Renal pelvis (tissue), 4 donors: ENCODE results near the gene SUPT3H. TPM values are rescaled to one million over a fixed set of nuclear protein-coding genes. Genes with fewer than 3 reads are reported as not detected.

Experiments
- DNase-seq: peaks from one replicate; pipeline ENCODE4 v3.0.0-alpha.2; 2013
- polyA plus RNA-seq, 3 donors: library from polyadenylated mRNA; unstranded; fragments of 120-200 nt; gene quantifications; one replicate each; pipeline ENCODE4 v1.2.1, GENCODE V29; 2013; ENCODE audit not compliant: insufficient read length in 3 of 3

Gene SUPT3H
- polyA plus RNA-seq, 3 donors, result 22.0 to 25.0 (median 24.1) TPM

DNA sequence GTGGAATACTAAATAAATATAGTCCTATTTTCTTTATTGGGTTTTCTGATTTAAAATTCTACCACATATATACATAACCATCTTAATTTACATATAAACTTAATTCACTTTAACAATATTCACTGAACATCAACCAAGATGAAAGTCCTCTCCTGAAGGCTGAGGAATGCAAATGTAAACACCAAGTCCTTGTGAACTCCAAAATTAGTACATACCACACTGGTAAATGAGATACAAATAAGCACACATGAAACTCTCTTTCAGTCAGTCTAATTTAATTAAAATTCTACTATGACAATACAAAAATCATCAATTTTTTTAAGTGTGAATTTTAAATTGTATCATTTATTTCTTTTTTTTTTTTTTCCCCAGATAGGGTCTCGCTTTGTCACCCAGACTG is 254.7 kb downstream of the SUPT3H start:
- DNase-seq, result no peak

DNA sequence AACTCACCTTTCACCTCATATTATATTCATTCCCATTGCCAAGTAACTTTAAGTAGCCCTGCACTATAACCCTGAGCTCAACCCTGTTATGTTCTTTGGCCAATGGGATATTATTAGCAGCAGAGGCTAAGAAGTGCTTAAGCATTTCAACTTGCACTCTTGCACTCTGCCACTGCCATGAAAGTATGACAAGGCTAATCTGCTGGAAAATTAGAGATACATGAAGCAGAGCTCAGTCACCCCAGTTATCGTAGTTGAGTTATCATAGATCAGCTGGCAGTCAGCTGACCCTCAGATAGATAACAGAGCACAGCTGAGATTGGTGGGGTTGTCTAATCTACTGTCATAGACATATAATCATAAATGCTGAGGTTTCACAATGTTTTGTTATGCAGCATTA is 259.0 kb downstream of the SUPT3H start:
- no peak for DNase-seq

DNA sequence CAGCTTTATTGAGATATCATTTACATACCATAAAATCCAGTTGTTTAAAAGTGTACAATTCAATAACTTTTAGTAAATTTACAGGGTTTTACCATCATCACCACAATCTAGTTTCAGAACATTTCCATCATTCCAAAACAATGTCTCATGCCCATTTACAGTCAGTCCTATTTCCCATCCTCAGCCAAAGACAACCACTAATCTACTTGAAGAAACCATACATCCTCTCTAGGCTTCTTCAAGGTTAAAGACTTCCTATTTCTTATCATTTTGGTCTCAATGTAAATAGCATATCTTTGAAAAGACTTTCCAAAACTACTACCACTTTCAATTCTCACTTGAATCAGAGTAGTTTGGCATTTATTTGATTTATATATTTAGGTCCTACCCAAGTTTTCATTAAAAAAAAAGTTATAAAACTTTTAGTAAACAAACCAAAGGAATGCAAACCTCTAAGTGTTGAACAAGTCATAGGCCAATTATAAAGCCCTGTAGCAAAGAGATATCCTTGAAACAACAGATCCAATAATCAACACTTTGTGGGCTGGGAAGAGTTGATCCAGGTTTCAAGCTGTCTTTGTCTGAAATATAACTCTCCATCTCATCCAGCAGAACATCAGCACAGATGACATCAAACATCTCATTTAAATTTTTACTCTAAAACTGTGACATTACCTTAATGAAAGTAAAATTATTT is 260.9 kb downstream of the SUPT3H start:
- DNase-seq, result no peak

DNA sequence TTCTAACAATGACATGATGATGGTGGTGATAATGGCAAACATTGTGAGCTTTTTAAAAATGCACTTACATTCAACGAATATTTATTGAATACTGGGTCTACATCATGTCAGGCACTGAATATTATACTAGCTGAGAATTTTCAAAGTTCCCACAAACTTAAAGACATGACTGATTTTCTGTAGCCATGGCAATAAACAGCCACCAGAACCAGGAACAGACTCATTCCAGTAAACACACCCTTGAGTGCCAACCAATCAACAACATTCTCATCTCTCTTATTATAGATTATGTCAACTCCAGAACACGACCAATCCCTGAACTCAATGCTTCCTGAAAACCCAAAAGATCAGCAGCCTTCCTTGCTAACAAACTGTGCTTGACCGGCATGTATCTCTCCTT is 262.0 kb downstream of the SUPT3H start:
- no peak for DNase-seq

DNA sequence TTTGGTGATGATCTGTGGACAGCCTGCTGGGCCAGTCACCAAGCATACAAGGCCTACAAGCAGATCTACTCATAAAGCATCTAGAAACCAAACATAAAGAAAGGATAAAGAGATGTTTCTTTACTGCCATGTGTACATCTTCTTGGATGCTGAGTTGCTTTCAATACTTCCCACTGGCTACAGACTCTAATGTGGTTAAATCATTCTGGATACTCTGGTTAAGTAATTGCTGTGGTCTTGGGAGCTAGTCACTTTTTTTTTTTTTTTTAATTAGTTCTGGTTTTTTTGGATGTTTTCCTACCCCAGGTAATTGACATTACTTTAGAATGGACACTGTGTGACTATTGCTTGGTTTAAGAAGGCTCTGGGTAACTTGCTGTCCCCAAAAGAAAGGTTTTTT is 265.0 kb downstream of the SUPT3H start:
- DNase-seq, result no peak

GRCh38 chr6:45109551-45109950 is 268.2 kb downstream of the SUPT3H start:
- no peak for DNase-seq

- no peak for DNase-seq
Measured at GRCh38 chr6:45105170-45105820, 272.4 kb downstream of the SUPT3H start.

DNA sequence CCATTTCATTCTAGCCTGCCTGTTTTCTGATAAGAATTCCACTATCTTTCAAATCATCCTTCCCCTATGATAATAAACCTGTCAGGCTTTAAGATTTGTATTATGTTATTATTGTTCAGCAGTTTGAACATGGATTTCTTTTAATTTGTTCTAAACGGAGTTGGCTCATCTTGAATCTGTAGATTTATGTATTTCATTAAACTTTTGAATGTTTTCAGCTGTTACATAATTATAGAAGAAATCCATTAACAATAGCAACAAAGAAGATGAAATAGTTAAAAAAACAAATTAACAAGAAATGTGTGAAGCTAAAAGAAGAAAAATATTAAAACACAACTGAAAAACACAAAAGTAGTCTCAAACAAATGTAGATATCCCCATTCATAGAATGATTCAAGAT is 273.3 kb downstream of the SUPT3H start:
- no peak for DNase-seq

- DNase-seq, result no peak
Measured at GRCh38 chr6:45098256-45098655, 279.5 kb downstream of the SUPT3H start.

DNA sequence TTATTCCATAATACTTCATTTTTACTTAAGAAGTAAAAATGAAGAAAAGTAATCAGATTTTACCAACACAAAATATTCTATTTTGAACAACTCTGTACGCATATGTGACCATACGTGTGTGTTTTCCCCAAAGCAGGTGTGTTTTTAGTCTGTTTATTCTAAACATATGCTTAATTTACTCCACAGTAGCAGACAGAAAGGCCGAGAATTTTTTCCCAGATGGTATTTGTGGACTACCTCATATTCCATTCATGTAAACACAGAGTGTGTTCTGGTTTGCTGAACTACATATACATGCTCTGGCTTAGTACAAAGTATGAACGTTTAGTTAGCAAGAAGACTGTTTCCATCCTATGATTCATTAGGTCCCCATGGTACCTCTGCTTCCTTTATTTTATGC is 282.9 kb downstream of the SUPT3H start:
- DNase-seq, result no peak

- no peak for DNase-seq
Measured at GRCh38 chr6:45092135-45092534, 285.6 kb downstream of the SUPT3H start.

DNA sequence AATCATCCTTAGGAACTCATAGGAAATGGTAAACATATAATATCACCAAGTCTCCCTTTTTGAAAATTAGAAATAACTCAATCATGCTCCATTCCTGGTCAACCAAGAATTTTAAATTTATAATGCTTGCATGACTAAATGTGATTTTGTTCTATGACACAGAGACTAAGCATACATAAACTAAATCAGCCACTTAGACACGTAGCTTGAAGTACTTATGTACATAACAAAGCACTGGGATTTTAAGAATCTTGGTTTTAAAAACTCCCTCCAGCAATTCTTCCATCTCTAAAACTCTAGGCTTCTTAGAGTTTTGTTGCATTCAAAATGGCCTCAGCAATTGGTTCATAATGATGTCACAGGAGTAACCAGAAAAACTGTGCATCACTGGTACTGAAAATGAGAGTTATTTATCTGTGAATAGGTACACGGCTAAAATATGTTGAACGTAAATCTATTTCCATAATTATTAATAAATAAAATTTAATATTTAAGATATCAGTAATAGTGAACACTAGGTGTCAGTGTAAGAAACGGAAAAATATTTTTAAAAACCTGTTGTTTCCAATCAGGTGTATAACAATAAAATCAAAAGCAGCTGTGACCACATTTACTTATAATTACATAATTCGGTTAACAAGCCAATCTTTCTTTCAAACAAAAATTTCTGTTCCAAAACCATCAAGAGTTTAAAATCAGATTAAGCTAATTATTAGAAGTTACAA is 291.2 kb downstream of the SUPT3H start:
- no peak for DNase-seq

GRCh38 chr6:45084257-45084656 is 293.5 kb downstream of the SUPT3H start:
- DNase-seq, result no peak

DNA sequence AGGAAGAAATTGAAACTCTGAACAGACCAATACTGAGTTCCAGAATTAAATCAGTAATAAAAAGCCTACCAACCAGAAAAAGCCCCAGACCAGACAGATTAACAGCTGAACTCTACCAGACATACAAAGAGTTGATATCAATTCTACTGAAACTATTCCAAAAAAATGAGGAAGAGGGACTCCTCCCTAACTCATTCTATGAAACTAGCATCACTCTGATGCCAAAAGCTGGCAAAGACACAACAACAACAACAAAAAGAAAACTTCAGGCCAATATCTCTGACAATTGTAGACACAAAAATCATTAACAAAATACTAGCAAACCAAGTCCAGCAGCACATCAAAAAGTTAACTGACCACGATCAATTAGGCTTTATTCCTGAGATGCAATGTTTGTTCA is 295.6 kb downstream of the SUPT3H start:
- no peak for DNase-seq

- no peak for DNase-seq
Measured at GRCh38 chr6:45081634-45082033, 296.1 kb downstream of the SUPT3H start.

- DNase-seq, result no peak
Measured at GRCh38 chr6:45078432-45078831, 299.3 kb downstream of the SUPT3H start.

- DNase-seq, result no peak
Measured at GRCh38 chr6:45076217-45076930, 301.4 kb downstream of the SUPT3H start.

- DNase-seq, result no peak
Measured at GRCh38 chr6:45075246-45075645, 302.5 kb downstream of the SUPT3H start.

- DNase-seq, result no peak
Measured at GRCh38 chr6:45074439-45074838, 303.3 kb downstream of the SUPT3H start.

DNA sequence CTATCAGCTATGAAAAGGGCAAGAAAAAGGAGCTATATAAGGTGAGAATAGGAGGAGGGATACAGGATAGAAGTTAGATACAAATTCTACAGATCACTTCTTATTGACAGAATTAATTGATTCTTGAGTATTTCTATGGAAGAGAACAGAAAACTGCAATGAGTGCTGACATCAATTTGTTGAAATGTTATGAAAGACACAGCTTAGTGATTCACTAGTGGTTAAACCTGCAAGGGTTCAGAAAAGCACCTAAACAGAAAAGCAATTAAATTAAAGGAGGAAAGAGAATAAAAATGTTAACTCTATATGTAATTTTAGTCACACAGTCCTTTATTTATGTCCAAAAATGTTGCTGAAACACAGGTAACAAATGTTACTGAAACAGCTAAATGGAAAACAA is 304.0 kb downstream of the SUPT3H start:
- DNase-seq, result no peak

- no peak for DNase-seq
Measured at GRCh38 chr6:45072673-45073072, 305.1 kb downstream of the SUPT3H start.

- no peak for DNase-seq
Measured at GRCh38 chr6:45072016-45072415, 305.7 kb downstream of the SUPT3H start.

DNA sequence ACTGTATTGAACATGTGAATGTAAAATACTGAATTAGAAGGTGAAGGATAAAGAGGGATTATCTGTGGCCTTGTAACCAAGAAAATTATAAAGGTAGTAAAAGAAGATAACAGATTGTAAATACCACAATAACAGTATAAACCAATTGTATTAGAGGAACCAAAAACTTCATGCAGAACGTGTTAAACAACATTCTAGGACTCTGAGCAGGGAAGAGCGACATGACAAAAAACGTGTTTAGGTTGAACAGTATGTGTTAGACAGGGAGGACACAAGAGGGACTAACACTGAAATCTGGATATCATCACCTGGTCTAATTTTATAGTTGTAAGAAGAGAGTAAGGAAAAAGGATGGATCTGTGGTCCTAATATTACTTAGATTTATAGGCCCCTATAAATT is 308.6 kb downstream of the SUPT3H start:
- no peak for DNase-seq
